Posterior vena cava (tissue), 2 donors: ENCODE measurements around the gene HMGB1. TPM values are rescaled to one million over a fixed set of nuclear protein-coding genes. Genes with fewer than 3 reads are reported as not detected.

ENCODE experiments used
- DNase-seq: peaks from one replicate; pipeline ENCODE4 v3.0.0-alpha.2; 2020; ENCODE audit warnings: low spot score
- intact Hi-C, 2 donors: fragments of 100-400 bp; cut with DNase I; formaldehyde crosslinking; loops; one replicate each; pipeline versions ENCODE4 v1.14.1 to v1.14.2; 2022 to 2023
- long read RNA-seq, 2 donors: library from polyadenylated mRNA; unstranded; transcript quantifications; one replicate each; pipeline ENCODE4 v2.0.0, GENCODE V29; 2020 to 2021
- total RNA-seq, 2 donors: library from RNA; stranded (reverse); fragmentation: NEBNext Ultra II Directional; extraction: Animal tissue kit (Norgen Biotek cat#: 25700); gene quantifications; one replicate each; pipeline ENCODE4 v1.2.1, GENCODE V29; 2021
- donor health status: DM: yes; HTN: yes; CAD: no.
- donor health status: DM: yes; HTN: yes; CAD: no.

The HMGB1 gene
- 100 to 1,000 TPM; 241 to 254 TPM for total RNA-seq
- long read RNA-seq, donor 1, full-length matches to known transcripts, result 93 of 141 reads
- long read RNA-seq, donor 1, partial matches to known transcripts, result 25 of 141 reads
- long read RNA-seq, donor 1, other reads (novel, unspliced or antisense), result 23 of 141 reads
- long read RNA-seq, donor 2, full-length matches to known transcripts, result 184 of 239 reads
- long read RNA-seq, donor 2, partial matches to known transcripts, result 34 of 239 reads
- long read RNA-seq, donor 2, other reads (novel, unspliced or antisense), result 21 of 239 reads

DNA sequence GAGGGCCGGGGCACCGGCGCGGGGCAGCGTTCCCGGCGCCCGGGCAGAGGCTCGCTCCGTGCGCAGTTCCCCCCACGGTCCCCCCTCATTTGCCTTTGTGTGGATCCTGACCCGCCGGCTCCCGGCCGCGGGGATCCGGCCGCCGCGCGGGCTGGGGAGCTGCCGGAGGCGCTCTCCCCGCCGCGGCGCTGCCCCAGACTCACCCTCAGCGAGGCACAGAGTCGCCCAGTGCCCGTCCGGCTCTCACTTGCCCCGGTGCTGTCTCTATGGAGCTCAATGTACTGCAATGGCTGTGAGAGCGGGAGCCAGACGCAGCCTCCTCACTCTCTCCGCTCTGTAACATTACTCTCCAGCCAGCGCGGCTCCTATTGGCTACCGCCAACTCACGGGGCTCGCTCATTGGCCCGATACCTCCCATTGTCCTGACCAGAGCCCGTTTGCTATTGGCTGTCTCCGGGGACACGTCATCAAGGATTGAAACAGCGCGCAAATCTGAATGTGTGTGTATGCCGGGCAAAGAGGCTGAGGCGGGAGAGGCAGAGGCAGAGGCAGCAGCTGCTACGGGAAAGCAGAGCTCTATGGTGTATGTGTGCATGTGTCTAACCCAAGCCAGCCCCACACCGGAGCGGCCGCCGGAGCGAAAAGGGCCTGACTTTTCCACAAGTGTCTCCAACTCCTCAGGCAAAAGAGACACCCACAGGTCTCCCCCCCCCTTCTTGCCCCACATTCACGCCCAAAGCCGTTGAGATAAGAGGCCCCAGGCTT, at the start of gene HMGB1:
Gene HMGB1 (minus strand): TSS at position 344 of the 765 bp plus-strand sequence. CDS start 2,256 bp downstream, outside the sequence.
- intact Hi-C loops, result loop anchor here (2.0 to 10.0 kb wide), 2 partner anchors 151 to 339 kb away; partner anchors contain the start of gene USPL1 (in 1 of the 2)
- DNase-seq, result peak; percentile 99

- intact Hi-C loops, result no loop called here
- DNase-seq, result no peak
These were observed 45.2 kb upstream of the HMGB1 start for GRCh38 chr13:30510811-30511371.

GRCh38 chr13:30510091-30510490, 44.4 kb upstream of the HMGB1 start:
- intact Hi-C loops, result no loop called here

DNA sequence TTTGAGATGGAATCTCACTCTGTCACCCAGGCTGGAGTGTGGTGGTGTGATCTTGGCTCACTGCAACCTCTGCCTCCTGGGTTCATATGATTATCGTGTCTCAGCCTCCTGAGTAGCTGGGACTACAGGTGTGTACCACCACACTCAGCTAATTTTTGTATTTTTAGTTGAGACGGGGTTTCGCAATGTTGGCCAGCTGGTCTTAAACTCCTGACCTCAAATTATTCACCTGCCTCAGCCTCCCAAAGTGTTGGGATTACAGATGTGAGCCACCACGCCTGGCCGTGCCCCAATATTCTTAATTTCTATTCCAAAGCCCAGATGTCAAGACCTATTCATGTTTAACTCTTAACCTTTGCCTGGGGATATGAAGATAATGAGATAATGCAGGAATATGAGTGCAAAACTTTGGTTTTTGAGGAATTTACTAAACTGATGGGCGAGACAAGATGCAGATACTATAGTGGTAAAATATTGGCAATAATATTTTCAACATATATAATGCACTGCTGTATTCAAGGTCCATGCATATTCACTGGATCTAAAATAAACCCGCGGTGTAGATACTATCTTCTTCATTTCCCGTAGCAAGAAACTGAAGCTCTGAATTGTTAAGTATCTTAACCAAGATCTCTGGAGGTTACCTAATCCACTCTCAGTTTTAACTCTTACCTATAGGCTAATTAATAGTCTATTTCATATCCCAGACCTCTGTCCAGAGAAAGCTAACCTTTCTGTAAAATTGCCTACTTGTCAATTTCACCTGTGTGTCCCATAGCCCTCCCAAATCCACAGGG, 43.7 kb upstream of the HMGB1 start:
- intact Hi-C loops, result no loop called here

More at GRCh38 chr13:30510091-30510490, 44.4 kb upstream of the HMGB1 start:
- no peak for DNase-seq

GRCh38 chr13:30504081-30504480, 38.3 kb upstream of the HMGB1 start:
- intact Hi-C loops, result no loop called here
- DNase-seq, result no peak

More for the DNA sequence above, 43.7 kb upstream of the HMGB1 start:
- DNase-seq, result no peak

DNA sequence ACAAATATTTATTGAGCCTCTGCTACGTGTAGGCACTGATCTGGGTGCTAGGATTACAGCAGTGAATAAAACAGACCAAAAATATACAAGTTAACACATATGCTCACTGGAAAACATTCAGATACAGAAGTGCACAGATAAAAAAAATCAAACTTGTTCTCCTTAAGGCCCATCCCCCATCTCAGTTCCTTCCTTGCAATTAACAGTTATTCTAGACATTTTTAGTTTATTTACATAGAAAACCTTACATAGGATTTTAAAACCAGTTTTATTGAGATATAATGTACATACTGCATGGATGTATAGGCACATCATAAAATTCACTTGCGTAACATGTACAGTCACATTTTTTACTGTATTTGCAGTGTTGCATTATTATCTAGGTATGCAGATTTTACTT, 36.5 kb upstream of the HMGB1 start:
- DNase-seq, result no peak
- intact Hi-C loops, result no loop called here

DNA sequence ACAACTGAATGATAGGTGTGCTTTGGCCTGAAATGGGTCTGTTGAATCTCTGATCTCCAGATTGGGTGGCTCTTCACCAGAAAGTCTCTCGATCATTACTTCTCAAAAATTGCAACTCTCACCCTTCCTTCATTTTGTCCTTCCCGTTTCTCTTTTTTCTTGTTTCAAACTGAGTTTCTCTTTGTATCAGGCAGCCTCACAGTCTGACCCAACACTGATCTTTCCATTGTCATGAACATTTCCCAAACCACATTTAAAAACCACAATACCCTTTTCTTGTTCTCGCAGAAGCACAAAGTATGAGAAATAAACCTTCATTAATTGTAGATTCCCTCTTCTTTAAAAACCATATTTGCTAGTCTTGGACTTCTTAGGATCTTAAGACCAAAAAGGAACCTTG, 33.6 kb upstream of the HMGB1 start:
- DNase-seq, result no peak
- intact Hi-C loops, result no loop called here

DNA sequence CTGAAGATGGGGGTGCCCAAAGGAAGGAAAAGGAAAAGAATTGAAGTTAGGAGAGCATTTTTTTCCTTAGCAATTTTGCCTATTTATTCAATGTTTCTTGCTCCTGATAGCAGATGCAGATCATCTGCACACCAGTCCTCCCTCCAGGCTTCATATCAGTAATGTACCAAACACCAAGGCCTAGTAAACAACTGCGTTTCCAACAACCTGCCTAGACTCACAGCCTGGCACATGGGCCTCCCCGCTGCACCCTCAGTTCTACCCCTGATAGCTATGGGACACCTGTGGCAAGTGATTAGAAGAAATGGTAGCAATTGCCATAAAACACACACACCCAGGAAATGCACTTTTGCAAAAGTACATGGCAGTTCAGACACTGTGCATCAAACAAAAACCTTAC, 30.4 kb upstream of the HMGB1 start:
- DNase-seq, result no peak
- intact Hi-C loops, result no loop called here

GRCh38 chr13:30495746-30496145, 30.0 kb upstream of the HMGB1 start:
- intact Hi-C loops, result no loop called here
- no peak for DNase-seq

DNA sequence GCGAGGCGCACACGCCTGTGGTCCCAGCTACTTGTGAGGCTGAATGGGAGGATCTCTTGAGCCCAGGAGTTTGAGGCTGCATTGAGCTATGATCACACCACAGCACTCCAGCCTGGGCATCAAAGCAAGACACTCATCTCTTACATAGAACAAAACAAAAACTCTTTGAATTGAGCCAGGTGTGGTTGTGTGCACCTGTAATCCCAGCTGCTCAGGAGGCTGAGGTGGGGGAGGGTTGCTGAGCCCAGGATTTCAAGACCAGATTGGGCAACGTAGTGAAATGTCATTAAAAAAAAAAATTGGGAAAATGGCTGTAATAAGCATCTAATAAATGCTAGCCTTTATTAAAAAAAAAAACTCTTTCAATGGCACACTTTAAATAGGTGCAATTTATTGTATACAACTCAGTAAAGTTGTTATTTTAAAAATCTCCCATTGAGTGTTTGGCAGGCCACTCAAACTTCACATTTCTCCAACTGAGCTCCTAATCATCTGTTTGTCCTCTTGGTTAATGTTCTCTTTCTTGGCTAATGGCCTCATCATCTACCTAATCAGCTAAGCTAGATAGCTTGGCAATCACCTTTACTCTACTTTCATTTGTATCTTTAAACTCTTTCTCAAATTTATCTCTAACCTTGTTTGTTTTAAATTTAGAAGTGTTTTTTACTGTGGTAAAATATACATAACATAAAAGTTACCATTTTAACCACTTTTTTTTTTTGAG, 28.1 kb upstream of the HMGB1 start:
- DNase-seq, result no peak
- intact Hi-C loops, result no loop called here

DNA sequence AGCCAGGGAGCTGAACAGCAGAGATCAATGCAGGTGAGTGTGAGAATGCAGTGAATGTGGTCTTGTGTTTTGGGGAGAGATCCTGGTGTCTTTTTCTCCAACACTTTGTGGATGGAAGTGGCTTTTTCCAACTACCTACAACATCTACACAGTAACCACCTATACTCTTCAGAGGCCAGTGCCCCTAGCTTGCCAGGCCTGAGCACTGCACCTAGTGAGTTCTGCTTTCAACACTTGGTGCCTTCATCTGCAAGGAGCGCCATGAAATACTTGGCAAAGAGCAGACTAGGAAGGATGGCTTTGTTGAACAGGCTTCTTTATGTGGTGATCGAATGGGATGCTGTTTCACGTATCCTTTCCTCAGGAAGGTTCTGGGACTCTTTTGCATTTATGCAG, 21.3 kb upstream of the HMGB1 start:
- no peak for DNase-seq
- intact Hi-C loops, result no loop called here

GRCh38 chr13:30486230-30487074, 20.7 kb upstream of the HMGB1 start:
- no peak for DNase-seq
- intact Hi-C loops, result no loop called here

DNA sequence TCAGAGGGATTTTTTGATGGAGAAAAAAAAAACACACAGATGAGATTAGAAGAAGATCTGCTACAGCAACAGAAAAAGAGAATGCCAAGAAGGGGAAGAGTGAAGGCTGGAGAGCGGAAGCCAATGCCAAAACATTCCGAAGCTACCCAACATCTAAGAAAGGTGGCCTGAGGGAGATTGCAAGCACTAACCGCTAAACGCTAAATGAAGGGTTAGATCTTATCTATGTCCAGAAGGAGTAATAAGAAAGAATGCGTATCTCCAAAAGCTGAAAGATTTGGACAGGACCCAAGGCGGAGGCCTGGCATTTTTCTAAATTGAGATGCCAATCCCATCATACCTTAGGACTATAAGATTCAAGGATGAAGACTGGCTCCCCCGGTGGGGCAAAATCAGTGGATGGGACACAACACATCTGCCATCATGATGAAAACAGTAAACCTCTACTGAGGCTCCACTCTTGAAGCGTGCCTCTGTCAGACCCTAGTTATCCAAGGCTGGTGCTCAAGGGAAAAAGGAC, 15.6 kb upstream of the HMGB1 start:
- DNase-seq, result no peak
- intact Hi-C loops, result no loop called here

DNA sequence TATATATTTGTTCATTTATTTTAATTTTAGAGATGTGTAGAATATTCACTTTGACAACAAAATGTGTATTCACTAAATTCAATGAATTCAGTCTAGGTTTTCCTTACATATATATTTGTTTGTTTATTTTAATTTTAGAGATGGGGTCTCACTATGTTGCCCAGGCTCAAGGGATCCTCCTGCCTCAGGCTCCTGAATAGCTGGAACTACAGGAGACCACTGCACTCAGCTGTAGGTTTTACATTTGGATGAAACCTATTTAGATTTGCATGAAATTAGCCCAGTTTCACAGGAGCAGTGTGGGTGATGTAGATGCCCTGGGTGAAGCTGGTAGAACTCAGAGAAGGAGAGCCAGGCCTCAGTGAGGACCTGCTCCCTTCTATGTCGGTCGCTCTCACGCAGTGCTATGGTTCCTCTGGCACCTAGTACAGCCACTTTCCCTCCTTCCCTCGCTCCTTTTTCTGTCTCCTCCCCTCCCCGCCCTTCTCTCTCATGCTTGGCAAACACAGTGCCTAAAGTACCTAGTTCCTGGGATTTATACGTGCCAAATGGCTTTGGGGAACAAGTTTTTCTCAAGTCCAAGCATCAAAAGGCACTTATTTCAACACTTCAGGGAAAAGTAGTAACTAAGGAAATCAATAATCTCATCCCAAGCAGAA, 14.7 kb upstream of the HMGB1 start:
- DNase-seq, result no peak
- intact Hi-C loops, result no loop called here

DNA sequence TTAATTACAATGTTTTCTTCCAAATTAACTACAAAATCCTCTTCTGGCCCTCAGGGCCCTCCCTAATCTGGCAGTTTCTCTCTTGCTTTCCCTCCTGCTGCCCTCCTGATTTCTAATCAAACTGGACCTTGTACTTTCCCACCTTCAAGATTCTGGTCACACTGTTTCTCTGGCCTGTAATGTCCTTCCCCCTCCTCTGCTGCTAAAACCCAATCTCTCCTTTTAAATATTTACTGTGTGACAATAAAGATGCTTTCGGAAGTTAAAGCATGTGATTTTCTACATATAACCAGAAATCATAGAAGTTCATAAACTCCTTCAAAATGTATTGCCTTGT, 14.1 kb upstream of the HMGB1 start:
- intact Hi-C loops, result no loop called here
- DNase-seq, result no peak

GRCh38 chr13:30479154-30479882, 13.6 kb upstream of the HMGB1 start:
- DNase-seq, result no peak
- intact Hi-C loops, result no loop called here
